ENCODE results near the gene PDXDC1.
"Not testable (repeated sequence)": the region's sequence is repeated elsewhere in the genome, so short reads cannot be mapped to it uniquely, and the experiment has no call there.

DNA sequence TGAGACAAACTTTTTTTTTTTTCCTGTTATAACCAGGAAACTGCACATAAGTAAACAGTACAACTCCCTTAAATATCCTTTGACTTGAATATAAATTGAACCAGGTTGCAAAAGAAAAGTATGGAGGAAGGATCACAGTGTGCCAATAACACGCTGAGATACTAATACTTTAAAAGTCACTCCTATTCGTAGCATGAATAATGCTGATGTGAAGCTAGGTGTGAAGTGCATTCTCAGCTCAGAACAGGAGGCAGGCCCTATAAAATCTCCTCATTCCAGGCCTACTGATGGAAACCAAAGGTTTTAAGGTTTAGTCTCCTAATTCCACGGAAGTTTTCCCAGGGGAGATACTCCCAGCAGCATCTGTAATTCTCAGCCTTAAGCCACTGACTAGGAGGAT lies 25.0 kb downstream of the PDXDC1 start:
- TF ChIP-seq NFE2L1 (tag; IDR thresholded peaks at IDR 0.05; ENCODE audit: borderline replicate concordance, low read depth); KLF6 (CRISPR knock-in tag; IDR thresholded peaks at IDR 0.05; ENCODE audit: borderline replicate concordance); EZH2 (IDR thresholded peaks at IDR 0.05; ENCODE audit: borderline replicate concordance, low read depth, low read length): not testable (repeated sequence)
- TF ChIP-seq, protein P1, sequence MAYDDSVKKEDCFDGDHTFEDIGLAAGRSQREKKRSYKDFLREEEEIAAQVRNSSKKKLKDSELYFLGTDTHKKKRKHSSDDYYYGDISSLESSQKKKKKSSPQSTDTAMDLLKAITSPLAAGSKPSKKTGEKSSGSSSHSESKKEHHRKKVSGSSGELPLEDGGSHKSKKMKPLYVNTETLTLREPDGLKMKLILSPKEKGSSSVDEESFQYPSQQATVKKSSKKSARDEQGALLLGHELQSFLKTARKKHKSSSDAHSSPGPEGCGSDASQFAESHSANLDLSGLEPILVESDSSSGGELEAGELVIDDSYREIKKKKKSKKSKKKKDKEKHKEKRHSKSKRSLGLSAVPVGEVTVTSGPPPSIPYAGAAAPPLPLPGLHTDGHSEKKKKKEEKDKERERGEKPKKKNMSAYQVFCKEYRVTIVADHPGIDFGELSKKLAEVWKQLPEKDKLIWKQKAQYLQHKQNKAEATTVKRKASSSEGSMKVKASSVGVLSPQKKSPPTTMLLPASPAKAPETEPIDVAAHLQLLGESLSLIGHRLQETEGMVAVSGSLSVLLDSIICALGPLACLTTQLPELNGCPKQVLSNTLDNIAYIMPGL (CRISPR knock-in tag; IDR thresholded peaks at IDR 0.05): not testable (repeated sequence)
- TF ChIP-seq, protein P2, sequence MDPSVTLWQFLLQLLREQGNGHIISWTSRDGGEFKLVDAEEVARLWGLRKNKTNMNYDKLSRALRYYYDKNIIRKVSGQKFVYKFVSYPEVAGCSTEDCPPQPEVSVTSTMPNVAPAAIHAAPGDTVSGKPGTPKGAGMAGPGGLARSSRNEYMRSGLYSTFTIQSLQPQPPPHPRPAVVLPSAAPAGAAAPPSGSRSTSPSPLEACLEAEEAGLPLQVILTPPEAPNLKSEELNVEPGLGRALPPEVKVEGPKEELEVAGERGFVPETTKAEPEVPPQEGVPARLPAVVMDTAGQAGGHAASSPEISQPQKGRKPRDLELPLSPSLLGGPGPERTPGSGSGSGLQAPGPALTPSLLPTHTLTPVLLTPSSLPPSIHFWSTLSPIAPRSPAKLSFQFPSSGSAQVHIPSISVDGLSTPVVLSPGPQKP (CRISPR knock-in tag; IDR thresholded peaks at IDR 0.05): not testable (repeated sequence)
- TF ChIP-seq, protein P3, sequence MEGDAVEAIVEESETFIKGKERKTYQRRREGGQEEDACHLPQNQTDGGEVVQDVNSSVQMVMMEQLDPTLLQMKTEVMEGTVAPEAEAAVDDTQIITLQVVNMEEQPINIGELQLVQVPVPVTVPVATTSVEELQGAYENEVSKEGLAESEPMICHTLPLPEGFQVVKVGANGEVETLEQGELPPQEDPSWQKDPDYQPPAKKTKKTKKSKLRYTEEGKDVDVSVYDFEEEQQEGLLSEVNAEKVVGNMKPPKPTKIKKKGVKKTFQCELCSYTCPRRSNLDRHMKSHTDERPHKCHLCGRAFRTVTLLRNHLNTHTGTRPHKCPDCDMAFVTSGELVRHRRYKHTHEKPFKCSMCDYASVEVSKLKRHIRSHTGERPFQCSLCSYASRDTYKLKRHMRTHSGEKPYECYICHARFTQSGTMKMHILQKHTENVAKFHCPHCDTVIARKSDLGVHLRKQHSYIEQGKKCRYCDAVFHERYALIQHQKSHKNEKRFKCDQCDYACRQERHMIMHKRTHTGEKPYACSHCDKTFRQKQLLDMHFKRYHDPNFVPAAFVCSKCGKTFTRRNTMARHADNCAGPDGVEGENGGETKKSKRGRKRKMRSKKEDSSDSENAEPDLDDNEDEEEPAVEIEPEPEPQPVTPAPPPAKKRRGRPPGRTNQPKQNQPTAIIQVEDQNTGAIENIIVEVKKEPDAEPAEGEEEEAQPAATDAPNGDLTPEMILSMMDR (IDR thresholded peaks at IDR 0.05 in 2 of 3, conservative IDR thresholded peaks at IDR 0.05 in 1 of 3; ENCODE audit: insufficient read depth in 2 of 3, low read depth in 1 of 3, low read length in 3 of 3): not testable (repeated sequence)

Measured in K562 (cell line).